ENCODE data around the gene UTF1.

- TF ChIP-seq POLR2AphosphoS5 (IDR thresholded peaks at IDR 0.05; ENCODE audit: low read depth, low read length) = no peak
- TF ChIP-seq REST (IDR thresholded peaks at IDR 0.05; ENCODE audit: insufficient read depth in 1 of 2, low read depth in 2 of 2, low read length in 2 of 2) = no peak
- no peak for TF ChIP-seq TAF1 (IDR thresholded peaks at IDR 0.05; ENCODE audit: borderline replicate concordance, insufficient read depth, low read length)
- TF ChIP-seq SIN3A (IDR thresholded peaks at IDR 0.05; ENCODE audit: borderline replicate concordance, insufficient read depth, low read length) = no peak
Measured at GRCh38 chr10:133203652-133204195, 26.3 kb upstream of the UTF1 start.
